DOHH2 (cell line): ENCODE measurements around the gene CREB5.

Source experiments
- H3F3A ChIP-seq: fragments of 200-600 bp; sonication (generic), shearing (Covaris generic); 2 replicates; pipeline ENCODE4 v1.6.0; 2016; ENCODE audit warnings: antibody characterized with exemption, mild to moderate bottlenecking; ENCODE audit not compliant: control insufficient read depth, insufficient read depth
- H3K27ac ChIP-seq: fragments of 200-600 bp; sonication (generic); 2 replicates; pipeline ENCODE4 v1.5.1; 2014; ENCODE audit warnings: low read depth, mild to moderate bottlenecking, low read length, moderate library complexity
- H3K27me3 ChIP-seq: fragments of 200-600 bp; sonication (generic); 2 replicates; pipeline ENCODE4 v1.6.1; 2014; ENCODE audit warnings: mild to moderate bottlenecking, low read length, mixed read lengths; ENCODE audit not compliant: control insufficient read depth
- H3K36me3 ChIP-seq: fragments of 200-600 bp; sonication (generic); 2 replicates; pipeline ENCODE4 v1.6.1; 2014; ENCODE audit warnings: mild to moderate bottlenecking, low read length, moderate library complexity, mixed read lengths; ENCODE audit not compliant: control insufficient read depth
- H3K4me1 ChIP-seq: fragments of 200-600 bp; sonication (generic); 2 replicates; pipeline ENCODE4 v1.6.1; 2014; ENCODE audit warnings: mild to moderate bottlenecking, low read length, mixed read lengths; ENCODE audit not compliant: control insufficient read depth
- H3K4me2 ChIP-seq: fragments of 200-600 bp; sonication (generic); 2 replicates; pipeline ENCODE4 v1.6.0; 2014; ENCODE audit warnings: mild to moderate bottlenecking, low read length, moderate library complexity
- H3K4me3 ChIP-seq: fragments of 200-600 bp; sonication (generic); 2 replicates; pipeline ENCODE4 v1.5.1; 2014; ENCODE audit warnings: mild to moderate bottlenecking, low read length, mixed read lengths
- H3K79me2 ChIP-seq: fragments of 200-600 bp; sonication (generic); 2 replicates; pipeline ENCODE4 v1.6.1; 2014; ENCODE audit warnings: mild to moderate bottlenecking, low read length, mixed read lengths; ENCODE audit not compliant: control insufficient read depth
- H3K9me2 ChIP-seq: fragments of 200-600 bp; sonication (generic); replicated peaks from 2 replicates; pipeline ENCODE4 v1.6.1; 2014; ENCODE audit warnings: mild to moderate bottlenecking, low read length, mixed read lengths; ENCODE audit not compliant: control insufficient read depth
- H3K9me3 ChIP-seq: fragments of 200-600 bp; sonication (generic); 2 replicates; pipeline ENCODE4 v1.6.1; 2014; ENCODE audit warnings: antibody characterized with exemption, low read length, mixed read lengths; ENCODE audit not compliant: control insufficient read depth, insufficient read depth
- H4K20me1 ChIP-seq: fragments of 200-600 bp; sonication (generic); 2 replicates; pipeline ENCODE4 v1.6.0; 2014; ENCODE audit warnings: low read depth, mild to moderate bottlenecking, antibody characterized with exemption, low read length, moderate library complexity; ENCODE audit not compliant: control insufficient read depth, insufficient read depth
- EZH2phosphoT487 ChIP-seq: fragments of 200-600 bp; sonication (generic); IDR thresholded peaks from 2 replicates; pipeline ENCODE4 v1.6.1; 2017; ENCODE audit warnings: borderline replicate concordance, mild to moderate bottlenecking, antibody characterized with exemption, low read length, moderate library complexity, mixed read lengths
- TF ChIP-seq, protein P1 (sequence below): fragments of 200-600 bp; sonication (generic); IDR thresholded peaks from one replicate; pipeline ENCODE4 v1.5.1; 2014; ENCODE audit warnings: antibody characterized with exemption, mild to moderate bottlenecking, low read depth, low read length; ENCODE audit not compliant: poor library complexity, severe bottlenecking

CREB5 gene

GRCh38 chr7:28700096-28700495, 287.8 kb downstream of the CREB5 start:
- Histone ChIP-seq H3K36me3 (no peaks in the 10 kb centered on the region), H3K4me2 (peak overlapping the region; percentile 30), H4K20me1 (peaks cover 14% of the 10 kb centered on the region; the same call in 1 of the 2 replicates), H3K9me3 (no peaks in the 10 kb centered on the region), H3K4me3 (no peak overlapping the region), H3K4me1 (peaks cover 54% of the 10 kb centered on the region), H3K27me3 (no peaks in the 10 kb centered on the region), H3K27ac (no peak overlapping the region), H3K9me2 (no peaks in the 10 kb centered on the region), H3K79me2 (no peaks in the 10 kb centered on the region), H3F3A (no peaks in the 10 kb centered on the region)
- no peak for TF ChIP-seq EZH2phosphoT487
- TF ChIP-seq, protein P1, sequence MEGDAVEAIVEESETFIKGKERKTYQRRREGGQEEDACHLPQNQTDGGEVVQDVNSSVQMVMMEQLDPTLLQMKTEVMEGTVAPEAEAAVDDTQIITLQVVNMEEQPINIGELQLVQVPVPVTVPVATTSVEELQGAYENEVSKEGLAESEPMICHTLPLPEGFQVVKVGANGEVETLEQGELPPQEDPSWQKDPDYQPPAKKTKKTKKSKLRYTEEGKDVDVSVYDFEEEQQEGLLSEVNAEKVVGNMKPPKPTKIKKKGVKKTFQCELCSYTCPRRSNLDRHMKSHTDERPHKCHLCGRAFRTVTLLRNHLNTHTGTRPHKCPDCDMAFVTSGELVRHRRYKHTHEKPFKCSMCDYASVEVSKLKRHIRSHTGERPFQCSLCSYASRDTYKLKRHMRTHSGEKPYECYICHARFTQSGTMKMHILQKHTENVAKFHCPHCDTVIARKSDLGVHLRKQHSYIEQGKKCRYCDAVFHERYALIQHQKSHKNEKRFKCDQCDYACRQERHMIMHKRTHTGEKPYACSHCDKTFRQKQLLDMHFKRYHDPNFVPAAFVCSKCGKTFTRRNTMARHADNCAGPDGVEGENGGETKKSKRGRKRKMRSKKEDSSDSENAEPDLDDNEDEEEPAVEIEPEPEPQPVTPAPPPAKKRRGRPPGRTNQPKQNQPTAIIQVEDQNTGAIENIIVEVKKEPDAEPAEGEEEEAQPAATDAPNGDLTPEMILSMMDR: no peak

GRCh38 chr7:28700790-28701203, 288.5 kb downstream of the CREB5 start:
- Histone ChIP-seq H3K27ac (no peak overlapping the region), H3K9me3 (no peaks in the 10 kb centered on the region), H3K4me3 (no peak overlapping the region), H3K4me2 (peak overlapping the region; percentile 30), H3F3A (0 out of 2 replicates have a peak, but pooled peaks cover 3% of the 10 kb centered on the region), H3K36me3 (no peaks in the 10 kb centered on the region), H4K20me1 (peaks cover 14% of the 10 kb centered on the region; the same call in 1 of the 2 replicates), H3K9me2 (no peaks in the 10 kb centered on the region), H3K4me1 (peaks cover 59% of the 10 kb centered on the region), H3K79me2 (no peaks in the 10 kb centered on the region), H3K27me3 (no peaks in the 10 kb centered on the region)
- TF ChIP-seq, protein P1: no peak
- TF ChIP-seq EZH2phosphoT487: no peak

GRCh38 chr7:28701731-28702130, 289.4 kb downstream of the CREB5 start:
- TF ChIP-seq EZH2phosphoT487: no peak
- TF ChIP-seq, protein P1: no peak
- Histone ChIP-seq H4K20me1 (peaks cover 17% of the 10 kb centered on the region; the same call in 1 of the 2 replicates), H3K4me3 (no peak overlapping the region), H3K4me1 (peaks cover 67% of the 10 kb centered on the region), H3K4me2 (no peak overlapping the region), H3F3A (0 out of 2 replicates have a peak, but pooled peaks cover 3% of the 10 kb centered on the region), H3K9me2 (no peaks in the 10 kb centered on the region), H3K27ac (no peak overlapping the region), H3K36me3 (no peaks in the 10 kb centered on the region), H3K9me3 (no peaks in the 10 kb centered on the region), H3K79me2 (no peaks in the 10 kb centered on the region), H3K27me3 (peaks cover 6% of the 10 kb centered on the region)

- H4K20me1 ChIP-seq: peaks cover 21% of the 10 kb centered on the region; the same call in 1 of the 2 replicates
- no peaks in the 10 kb centered on the region for H3K9me2 ChIP-seq
- H3K9me3 ChIP-seq: no peaks in the 10 kb centered on the region
- H3F3A ChIP-seq: 0 out of 2 replicates have a peak, but pooled peaks cover 3% of the 10 kb centered on the region
- no peak overlapping the region for H3K4me3 ChIP-seq
- no peaks in the 10 kb centered on the region for H3K79me2 ChIP-seq
- no peaks in the 10 kb centered on the region for H3K36me3 ChIP-seq
- TF ChIP-seq EZH2phosphoT487: no peak
- TF ChIP-seq, protein P1: no peak
- no peak overlapping the region for H3K27ac ChIP-seq
- H3K27me3 ChIP-seq: peaks cover 10% of the 10 kb centered on the region
- no peak overlapping the region for H3K4me2 ChIP-seq
- H3K4me1 ChIP-seq: peaks cover 67% of the 10 kb centered on the region
These were observed 289.9 kb downstream of the CREB5 start for GRCh38 chr7:28702171-28702570.
